Epithelial cell of prostate (primary cell): ENCODE measurements around the gene KLHL28.

Experiments used
- DNase-seq: peaks from one replicate; pipeline ENCODE4 v3.0.0-alpha.2; 2011; ENCODE audit warnings: low read depth, low spot score
- H3K27ac ChIP-seq: fragments of 450-650 bp; 2 replicates; pipeline ENCODE4 v1.5.1; 2017; ENCODE audit warnings: mild to moderate bottlenecking

KLHL28 gene

GRCh38 chr14:44961151-44961553, 595 bp downstream of the KLHL28 start:
- no peak for DNase-seq
- H3K27ac ChIP-seq, result peak overlapping the region; percentile 88

DNA sequence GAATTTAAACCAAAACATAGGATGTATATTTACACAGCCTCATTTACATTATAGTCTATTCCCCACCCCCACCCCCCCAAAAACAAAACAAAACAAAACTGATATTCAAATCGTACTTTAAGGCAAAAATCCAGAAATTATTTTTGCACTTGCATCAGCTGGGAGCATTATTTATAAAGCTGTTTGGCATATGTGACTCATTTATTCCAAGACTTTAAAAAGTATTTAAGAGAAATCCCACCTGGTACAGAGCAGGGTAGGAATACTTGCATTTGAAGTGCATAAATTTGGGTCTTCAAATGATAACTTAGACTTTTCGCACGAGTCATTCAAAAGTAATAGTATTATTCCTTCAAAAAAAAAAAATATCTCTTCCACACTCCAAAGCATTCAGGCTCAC, 1.1 kb downstream of the KLHL28 start:
- H3K27ac ChIP-seq, result peak overlapping the region; percentile 88
- no peak for DNase-seq

GRCh38 chr14:44960146-44960545, 1.6 kb downstream of the KLHL28 start:
- peak overlapping the region; percentile 88 for H3K27ac ChIP-seq

GRCh38 chr14:44959538-44959937, 2.2 kb downstream of the KLHL28 start:
- no peak overlapping the region for H3K27ac ChIP-seq
- DNase-seq, result no peak

More at GRCh38 chr14:44960146-44960545, 1.6 kb downstream of the KLHL28 start:
- DNase-seq, result no peak

DNA sequence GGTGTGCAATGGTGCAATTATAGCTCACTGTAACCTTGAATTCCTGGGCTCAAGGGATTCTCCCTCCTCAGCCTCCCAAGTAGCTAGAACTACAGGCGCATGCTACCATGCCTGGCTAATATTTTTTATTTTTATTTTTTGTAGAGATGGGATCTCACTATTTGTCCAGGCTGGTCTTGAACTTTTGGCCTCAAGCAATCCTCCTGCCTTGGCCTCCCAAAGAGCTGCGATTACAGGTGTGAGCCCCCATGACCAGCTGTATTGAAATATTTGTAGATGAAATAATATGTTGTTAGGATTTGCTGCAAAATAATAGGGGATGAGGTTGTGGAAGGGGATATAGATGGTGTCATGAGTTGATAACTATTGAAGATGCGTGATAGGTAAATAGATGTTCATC, 4.9 kb downstream of the KLHL28 start:
- no peak overlapping the region for H3K27ac ChIP-seq
- no peak for DNase-seq

- DNase-seq, result no peak
- no peak overlapping the region for H3K27ac ChIP-seq
Measured at GRCh38 chr14:44955528-44955927, 6.2 kb downstream of the KLHL28 start.

DNA sequence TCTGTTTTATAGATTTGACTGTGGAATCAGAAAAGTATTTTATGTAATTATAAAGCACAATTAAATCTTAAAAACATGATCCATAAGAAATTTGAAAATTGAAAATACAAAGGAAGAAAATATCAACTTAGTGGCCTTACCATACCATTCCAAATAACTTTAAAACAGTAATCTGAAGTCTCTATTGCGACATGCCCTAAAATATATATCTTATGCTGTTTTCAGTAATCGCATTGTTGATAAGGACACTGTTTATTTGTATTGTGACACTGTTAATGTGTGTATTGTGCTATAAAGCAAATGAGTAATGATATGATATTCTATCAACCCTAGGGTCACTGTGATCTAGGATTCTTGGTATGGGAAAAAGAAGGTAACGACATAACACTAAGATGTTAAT, 7.0 kb downstream of the KLHL28 start:
- no peak for DNase-seq
- H3K27ac ChIP-seq, result no peak overlapping the region

GRCh38 chr14:44952391-44953110, 9.2 kb downstream of the KLHL28 start:
- H3K27ac ChIP-seq, result no peak overlapping the region

GRCh38 chr14:44951051-44951450, 10.7 kb downstream of the KLHL28 start:
- DNase-seq, result no peak

More at GRCh38 chr14:44952391-44953110, 9.2 kb downstream of the KLHL28 start:
- DNase-seq, result no peak

DNA sequence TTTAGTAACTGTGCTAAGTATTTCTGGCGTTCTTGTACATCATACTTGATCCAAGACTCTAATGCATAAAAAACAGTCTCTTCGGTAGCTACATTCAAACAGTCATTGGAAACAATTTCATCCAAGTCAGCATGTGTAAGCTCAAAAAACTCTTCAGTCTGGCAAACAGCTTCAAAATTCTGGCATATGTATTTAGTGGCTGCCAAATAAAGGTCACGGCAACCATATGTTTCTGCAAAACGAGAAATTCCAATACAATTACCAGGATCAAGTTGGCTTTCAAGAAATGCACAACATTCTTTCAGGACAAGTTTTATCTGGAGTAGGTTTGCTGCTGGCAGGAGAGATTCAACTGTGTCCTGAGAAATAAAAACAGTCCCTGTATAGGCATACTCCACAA, 16.5 kb downstream of the KLHL28 start:
- no peak for DNase-seq
- no peak overlapping the region for H3K27ac ChIP-seq

More at GRCh38 chr14:44951051-44951450, 10.7 kb downstream of the KLHL28 start:
- no peak overlapping the region for H3K27ac ChIP-seq

DNA sequence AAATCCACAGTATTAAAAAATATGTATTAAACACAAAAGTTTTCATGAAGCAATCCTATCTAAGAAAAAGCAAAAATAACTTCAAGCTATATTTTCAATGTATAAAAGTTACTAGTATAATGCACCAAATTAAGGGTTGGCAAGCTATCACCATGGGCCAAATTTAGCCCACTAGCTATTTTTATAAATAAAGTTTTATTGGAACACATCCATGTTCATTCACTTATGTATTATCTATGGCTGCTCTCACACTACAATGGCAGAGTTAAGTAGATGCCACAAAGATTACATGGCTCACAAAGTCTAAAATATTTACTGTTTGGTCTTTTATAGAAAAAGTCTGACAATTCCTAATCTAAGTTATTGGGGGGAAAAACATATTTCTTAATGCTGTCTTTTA, 17.6 kb downstream of the KLHL28 start:
- H3K27ac ChIP-seq, result no peak overlapping the region
- DNase-seq, result no peak

GRCh38 chr14:44942436-44942835, 19.3 kb downstream of the KLHL28 start:
- no peak overlapping the region for H3K27ac ChIP-seq
- no peak for DNase-seq

DNA sequence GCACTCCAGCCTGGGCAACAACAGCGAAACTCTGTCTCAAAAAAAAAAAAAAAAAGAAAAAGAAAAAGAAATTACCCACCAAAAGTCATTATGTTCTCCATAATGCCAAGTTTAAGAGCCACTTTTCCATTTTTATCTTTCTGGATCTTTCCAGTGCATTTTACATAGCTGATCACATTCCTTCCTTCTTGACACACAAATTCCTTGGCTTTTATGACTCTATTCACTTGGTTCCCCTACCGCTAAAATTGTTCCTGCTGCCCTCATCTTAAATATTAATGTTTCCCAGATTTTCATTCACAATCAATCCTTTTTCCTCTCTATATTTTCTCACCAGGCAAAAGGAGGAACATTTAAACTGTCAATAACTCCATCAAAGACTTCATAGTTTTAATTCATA, 20.2 kb downstream of the KLHL28 start:
- no peak for DNase-seq
- H3K27ac ChIP-seq, result no peak overlapping the region

DNA sequence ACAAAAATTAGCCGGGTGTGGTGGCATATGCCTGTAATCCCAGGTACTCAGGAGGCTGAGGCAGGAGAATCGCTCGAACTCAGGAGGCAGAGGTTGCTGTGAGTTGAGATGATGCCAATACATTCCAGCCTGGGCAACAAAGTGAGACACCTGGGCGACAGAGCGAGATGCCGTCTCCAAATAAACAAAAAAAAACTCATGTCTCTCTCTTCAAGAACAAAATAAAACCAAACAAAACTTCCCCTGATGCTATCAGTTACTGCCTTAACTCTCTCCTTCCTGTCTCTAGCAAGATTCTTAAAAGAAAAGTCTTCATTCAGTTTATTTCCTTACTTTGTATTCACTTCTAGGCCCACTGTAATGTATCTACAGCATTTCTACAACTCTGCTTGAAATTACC, 20.8 kb downstream of the KLHL28 start:
- H3K27ac ChIP-seq, result no peak overlapping the region
- DNase-seq, result no peak

GRCh38 chr14:44940211-44940610, 21.5 kb downstream of the KLHL28 start:
- H3K27ac ChIP-seq, result no peak overlapping the region

GRCh38 chr14:44937547-44937946, 24.2 kb downstream of the KLHL28 start:
- no peak overlapping the region for H3K27ac ChIP-seq
- no peak for DNase-seq

More at GRCh38 chr14:44940211-44940610, 21.5 kb downstream of the KLHL28 start:
- DNase-seq, result no peak

DNA sequence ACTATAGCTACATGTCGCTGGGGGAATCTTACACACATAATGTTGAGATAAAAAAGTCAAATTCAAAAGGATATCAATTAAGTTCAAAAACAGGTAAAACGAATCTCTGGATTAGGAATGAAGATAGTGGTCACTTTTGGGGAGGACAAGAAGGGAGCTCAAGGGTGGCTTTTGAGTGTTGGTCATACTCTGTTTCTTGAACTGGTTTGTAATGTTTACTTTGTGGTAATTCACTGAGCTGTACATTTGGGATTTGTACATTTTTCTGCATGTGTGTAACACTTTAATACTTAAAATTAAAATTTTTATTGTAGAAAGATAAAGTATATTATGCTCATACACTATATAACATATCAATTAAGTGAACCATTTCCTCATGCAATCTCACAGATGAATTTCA, 26.6 kb downstream of the KLHL28 start:
- H3K27ac ChIP-seq, result no peak overlapping the region
- no peak for DNase-seq

DNA sequence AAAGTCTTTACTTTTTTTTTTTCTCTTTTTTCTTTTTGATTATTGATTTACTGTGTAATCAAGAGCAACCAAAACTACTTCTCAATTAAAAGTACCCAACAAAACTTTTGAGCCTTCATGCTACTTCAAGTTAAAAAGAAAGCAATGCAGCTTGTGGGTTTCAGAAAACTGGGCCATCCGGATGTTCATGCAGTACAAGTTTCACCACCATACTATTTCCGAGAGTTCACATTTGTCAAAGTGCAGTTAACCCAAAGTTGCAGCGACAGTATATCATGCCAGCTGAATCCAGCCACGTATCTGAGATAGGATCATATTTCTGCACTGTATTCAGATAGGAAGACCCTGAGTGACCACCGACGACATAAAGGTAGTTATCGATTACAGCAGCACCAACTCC, 33.0 kb downstream of the KLHL28 start:
- no peak for DNase-seq
- no peak overlapping the region for H3K27ac ChIP-seq

- H3K27ac ChIP-seq, result no peak overlapping the region
- DNase-seq, result no peak
Measured at GRCh38 chr14:44914849-44915248, 46.9 kb downstream of the KLHL28 start.

- no peak for DNase-seq
- H3K27ac ChIP-seq, result no peak overlapping the region
Measured at GRCh38 chr14:44912041-44912869, 49.5 kb downstream of the KLHL28 start.

DNA sequence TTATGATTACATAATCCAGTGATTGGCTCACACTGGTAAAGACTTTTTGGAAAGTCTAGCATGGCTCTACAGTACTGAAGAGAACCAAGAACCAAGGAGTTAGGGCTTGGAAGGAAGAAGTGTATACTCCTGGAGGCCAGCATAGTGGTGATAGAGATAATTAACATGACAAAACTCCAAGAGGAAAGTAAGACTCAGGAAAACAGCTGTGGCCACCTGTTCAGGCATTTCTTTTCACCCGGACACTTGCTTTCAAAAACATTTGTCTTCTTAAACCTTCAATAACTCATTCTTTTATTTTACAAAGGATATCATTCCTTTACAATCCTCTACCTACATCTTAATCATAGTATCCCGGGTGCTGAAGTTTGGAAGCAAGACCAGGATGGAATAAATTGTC, 50.9 kb downstream of the KLHL28 start:
- H3K27ac ChIP-seq, result no peak overlapping the region
- DNase-seq, result no peak
